ENCODE results near the gene SLC25A3.
"Not testable (repeated sequence)": the region's sequence is repeated elsewhere in the genome, so short reads cannot be mapped to it uniquely, and the experiment has no call there.

Gene SLC25A3

GRCh38 chr12:98595243-98595988 lies 1.9 kb downstream of the SLC25A3 start:
- DNase-seq: peak; percentile 44

- DNase-seq: not testable (repeated sequence)
Measured at GRCh38 chr12:98597313-98597712, 3.8 kb downstream of the SLC25A3 start.

- no peak for DNase-seq
Measured at GRCh38 chr12:98601924-98602323, 8.4 kb downstream of the SLC25A3 start.

GRCh38 chr12:98606359-98606988 lies 13.0 kb downstream of the SLC25A3 start:
- DNase-seq: no peak

GRCh38 chr12:98610596-98610995 lies 17.1 kb downstream of the SLC25A3 start:
- no peak for DNase-seq

GRCh38 chr12:98612696-98613334 lies 19.3 kb downstream of the SLC25A3 start:
- DNase-seq: no peak

GRCh38 chr12:98618952-98619351 lies 25.5 kb downstream of the SLC25A3 start:
- DNase-seq: no peak

GRCh38 chr12:98635657-98636323 lies 42.3 kb downstream of the SLC25A3 start:
- no peak for DNase-seq

GRCh38 chr12:98637068-98637467 lies 43.6 kb downstream of the SLC25A3 start:
- no peak for DNase-seq

GRCh38 chr12:98638009-98638408 lies 44.5 kb downstream of the SLC25A3 start:
- DNase-seq: no peak

- DNase-seq: no peak
Measured at GRCh38 chr12:98639491-98639890, 46.0 kb downstream of the SLC25A3 start.

GRCh38 chr12:98642801-98643200 lies 49.3 kb downstream of the SLC25A3 start:
- DNase-seq: not testable (repeated sequence)

GRCh38 chr12:98644433-98644711 lies 50.9 kb downstream of the SLC25A3 start:
- DNase-seq: no peak

GRCh38 chr12:98644712-98645571 lies 51.5 kb downstream of the SLC25A3 start, which contains the start of the genes APAF1 and IKBIP:
TSS of gene APAF1 (plus strand) at chr12:98645290. CDS start at chr12:98648360, 3,070 bp downstream.
TSS of gene IKBIP (minus strand) at chr12:98644788. CDS start at chr12:98644701, 87 bp downstream.
- peak; percentile 98 for DNase-seq

GRCh38 chr12:98645572-98646067 lies 52.1 kb downstream of the SLC25A3 start:
- DNase-seq: no peak

- no peak for DNase-seq
Measured at GRCh38 chr12:98646294-98647090, 53.0 kb downstream of the SLC25A3 start.

- no peak for DNase-seq
Measured at GRCh38 chr12:98651328-98651727, 57.8 kb downstream of the SLC25A3 start.

GRCh38 chr12:98653866-98654493 lies 60.5 kb downstream of the SLC25A3 start:
- no peak for DNase-seq

Measured in stimulated activated CD8-positive, alpha-beta memory T cell treated with anti-CD3 and anti-CD28 coated beads, Interleukin-4, amount 100 ng/mL, for 48 hours (primary cell).